ENCODE data around the gene HADHB.

DNA sequence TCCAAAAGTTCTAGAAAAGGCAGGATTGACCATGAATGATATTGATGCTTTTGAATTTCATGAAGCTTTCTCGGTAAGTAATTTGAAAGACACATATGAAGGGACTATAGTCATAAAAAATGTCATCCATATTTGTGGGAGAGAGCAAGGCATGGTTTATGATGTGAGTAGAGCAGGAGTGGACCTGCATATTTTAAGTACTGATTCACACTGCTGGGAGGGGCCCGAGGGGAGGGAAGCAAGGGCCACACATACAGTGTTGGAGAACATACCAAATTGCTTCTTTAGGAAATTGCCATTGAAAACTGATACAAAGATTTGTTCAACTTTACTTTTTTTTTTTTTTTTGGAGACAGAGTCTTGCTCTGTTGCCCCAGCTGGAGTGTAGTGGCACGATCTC lies 39.4 kb downstream of the HADHB start:
- TF ChIP-seq POLR2A (IDR thresholded peaks at IDR 0.05; ENCODE audit: low read length): no peak
- no peak for TF ChIP-seq GATA1 (IDR thresholded peaks at IDR 0.05; ENCODE audit: low read depth, low read length)
